Activated CD4-positive, alpha-beta T cell treated with anti-CD3 and anti-CD28 coated beads, Interleukin-2, amount 10 ng/mL, durations not matched to agents 24 days and 14 days (primary cell): Measurements from ENCODE around the gene KBTBD12. TPM values are rescaled to one million over a fixed set of nuclear protein-coding genes. Genes with fewer than 3 reads are reported as not detected.
A peak's percentile ranks its signal among the peaks of the same experiment; 100 is the strongest.
"Not testable (repeated sequence)": the region's sequence is repeated elsewhere in the genome, so short reads cannot be mapped to it uniquely, and the experiment has no call there.

Experiments used
- DNase-seq: peaks from one replicate; pipeline ENCODE4 v3.0.0; 2022
- H3K27ac Mint-ChIP-seq: one replicate; pipeline ENCODE4 v1.8.0; 2022; ENCODE audit warnings: mild to moderate bottlenecking, mixed read lengths
- H3K27me3 Mint-ChIP-seq: one replicate; pipeline ENCODE4 v1.8.0; 2022; ENCODE audit warnings: mixed read lengths
- H3K36me3 Mint-ChIP-seq: one replicate; pipeline ENCODE4 v1.8.0; 2022; ENCODE audit warnings: low read depth, mild to moderate bottlenecking, mixed read lengths
- H3K4me1 Mint-ChIP-seq: one replicate; pipeline ENCODE4 v1.8.0; 2021; ENCODE audit warnings: mixed read lengths
- H3K4me3 Mint-ChIP-seq: one replicate; pipeline ENCODE4 v1.8.0; 2022; ENCODE audit warnings: mild to moderate bottlenecking, moderate library complexity, mixed read lengths
- H3K9me3 Mint-ChIP-seq: one replicate; pipeline ENCODE4 v1.8.0; 2021; ENCODE audit warnings: mixed read lengths
- intact Hi-C: fragments of 100-400 bp; cut with micrococcal nuclease; formaldehyde crosslinking; loops from one replicate; pipeline ENCODE4 v1.15.1; 2023
- total RNA-seq: library from RNA; stranded (reverse); gene quantifications from 2 replicates; pipeline ENCODE4 v1.2.3, GENCODE V29; 2022

Gene KBTBD12
- total RNA-seq, 1 donor from 2014 or later: not detected

DNA sequence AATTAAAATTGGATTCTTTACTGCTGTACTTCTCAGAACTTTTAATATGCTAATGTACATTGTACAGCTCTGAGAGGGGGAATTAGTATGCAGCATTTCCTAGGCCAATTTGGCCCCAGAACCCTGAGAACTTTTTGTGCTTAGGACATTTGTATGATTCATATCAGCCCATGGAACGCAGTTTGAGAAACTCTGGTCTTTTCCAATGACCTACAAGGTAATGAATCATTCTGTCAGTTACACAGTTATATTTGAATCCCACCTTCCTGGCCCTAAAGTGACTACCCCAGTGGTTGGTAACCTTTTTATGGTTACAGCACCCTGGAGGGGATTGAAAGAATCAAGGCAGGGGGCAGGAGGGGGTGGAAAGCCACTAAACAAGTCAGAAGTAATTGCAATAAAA is 25.6 kb upstream of the KBTBD12 start:
- H3K9me3 Mint-ChIP-seq: peaks cover 12% of the 10 kb centered on the region
- no peak for DNase-seq
- H3K27me3 Mint-ChIP-seq: no peaks in the 10 kb centered on the region
- intact Hi-C loops: no loop called here
- H3K27ac Mint-ChIP-seq: no peak overlapping the region
- no peak overlapping the region for H3K4me3 Mint-ChIP-seq
- H3K4me1 Mint-ChIP-seq: peaks cover 6% of the 10 kb centered on the region
- peaks cover 2% of the 10 kb centered on the region for H3K36me3 Mint-ChIP-seq

GRCh38 chr3:127889976-127890650 is 24.9 kb upstream of the KBTBD12 start:
- intact Hi-C loops: no loop called here
- no peaks in the 10 kb centered on the region for H3K27me3 Mint-ChIP-seq
- peaks cover 12% of the 10 kb centered on the region for H3K9me3 Mint-ChIP-seq
- H3K4me1 Mint-ChIP-seq: peaks cover 6% of the 10 kb centered on the region
- peak overlapping the region; percentile 61 for H3K27ac Mint-ChIP-seq
- peaks cover 2% of the 10 kb centered on the region for H3K36me3 Mint-ChIP-seq
- peak overlapping the region; percentile 9 for H3K4me3 Mint-ChIP-seq
- DNase-seq: no peak

DNA sequence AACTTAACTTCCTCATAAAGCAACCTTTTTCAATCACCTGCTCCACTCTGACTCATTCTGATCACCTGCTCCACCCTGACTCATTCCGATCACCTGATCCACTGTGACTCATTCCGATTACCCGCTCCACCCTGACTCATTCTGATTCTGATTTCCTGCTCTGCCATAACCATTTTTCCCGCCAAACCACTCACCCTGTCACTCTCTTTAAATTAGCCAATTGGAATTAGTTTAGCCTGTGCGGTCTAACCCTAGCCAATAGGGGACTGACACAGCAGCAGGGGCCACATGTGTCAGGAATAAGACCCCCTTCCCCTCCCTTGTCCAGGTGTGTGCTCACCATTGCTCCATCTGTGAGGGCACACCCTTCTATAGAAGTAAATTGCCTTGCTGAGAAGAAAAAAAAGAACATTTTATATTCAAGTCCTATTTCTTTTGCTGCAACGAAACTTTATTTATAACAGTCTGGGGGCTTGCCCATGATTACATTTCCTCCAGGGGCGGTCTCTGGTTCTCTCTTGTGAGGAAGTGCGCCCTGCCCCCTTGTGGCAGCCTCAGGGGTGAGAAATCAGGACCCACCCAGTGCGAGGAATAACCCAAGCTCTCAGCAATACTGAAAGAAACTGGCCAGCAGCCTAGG is 24.3 kb upstream of the KBTBD12 start:
- intact Hi-C loops, H3K27me3 Mint-ChIP-seq, H3K4me1 Mint-ChIP-seq, H3K36me3 Mint-ChIP-seq: not testable (repeated sequence)
- peaks cover 12% of the 10 kb centered on the region for H3K9me3 Mint-ChIP-seq
- DNase-seq: peak; percentile 62
- H3K27ac Mint-ChIP-seq: peak overlapping the region; percentile 61
- H3K4me3 Mint-ChIP-seq: peak overlapping the region; percentile 9

- intact Hi-C loops: no loop called here
- Mint-ChIP-seq H3K4me1 (peaks cover 6% of the 10 kb centered on the region), H3K27ac (no peak overlapping the region)
Measured at GRCh38 chr3:127894481-127894880, 20.6 kb upstream of the KBTBD12 start.

DNA sequence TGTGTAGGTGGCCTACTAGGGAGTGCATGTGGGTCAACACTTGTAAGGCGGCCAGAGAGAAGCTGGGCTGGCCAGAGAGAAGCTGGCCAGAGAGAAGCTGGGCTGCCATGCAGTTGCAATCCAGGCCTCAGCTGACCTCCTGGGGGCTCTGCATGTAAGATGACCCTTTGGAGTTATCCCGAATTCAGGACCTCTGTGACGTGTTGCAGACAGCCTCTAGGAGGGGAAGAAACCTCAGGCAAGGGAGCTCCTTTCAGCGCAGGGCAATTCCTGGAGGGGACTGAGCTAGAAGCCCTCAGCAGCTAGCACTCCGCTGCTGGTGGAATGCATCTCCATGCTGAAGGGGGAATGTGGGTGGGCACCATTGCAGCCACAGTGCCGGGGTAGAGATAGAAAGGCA is 15.8 kb upstream of the KBTBD12 start:
- intact Hi-C loops: no loop called here
- peaks cover 3% of the 10 kb centered on the region for H3K27me3 Mint-ChIP-seq
- no peaks in the 10 kb centered on the region for H3K9me3 Mint-ChIP-seq
- H3K4me3 Mint-ChIP-seq: no peak overlapping the region
- no peak for DNase-seq
- no peak overlapping the region for H3K27ac Mint-ChIP-seq
- no peaks in the 10 kb centered on the region for H3K36me3 Mint-ChIP-seq
- no peaks in the 10 kb centered on the region for H3K4me1 Mint-ChIP-seq

More at GRCh38 chr3:127894481-127894880, 20.6 kb upstream of the KBTBD12 start:
- Mint-ChIP-seq H3K27me3 (no peaks in the 10 kb centered on the region), H3K4me3 (no peak overlapping the region), H3K36me3 (peaks cover 2% of the 10 kb centered on the region), H3K9me3 (peaks cover 12% of the 10 kb centered on the region)
- no peak for DNase-seq

DNA sequence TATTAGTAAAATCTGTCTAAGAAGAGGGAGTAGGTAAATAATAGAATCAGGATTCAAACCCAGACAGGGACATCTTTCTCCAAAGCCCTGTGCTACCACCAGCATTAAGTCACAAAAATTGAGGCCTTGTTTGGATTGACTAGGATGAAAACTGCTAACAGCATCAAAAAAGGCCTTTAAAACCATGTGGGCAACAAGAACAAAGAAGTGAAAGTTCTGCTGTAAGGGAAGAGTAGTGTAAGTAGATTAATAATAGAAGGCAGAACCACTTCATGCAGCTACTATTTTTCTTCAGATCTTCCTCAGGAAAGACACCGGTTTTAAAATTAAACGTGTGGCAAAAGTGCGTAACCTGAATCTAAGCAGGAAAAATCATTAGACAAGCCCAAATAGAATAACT is 15.3 kb upstream of the KBTBD12 start:
- Mint-ChIP-seq H3K27ac (no peak overlapping the region), H3K9me3 (no peaks in the 10 kb centered on the region), H3K36me3 (no peaks in the 10 kb centered on the region), H3K4me3 (no peak overlapping the region), H3K27me3 (peaks cover 3% of the 10 kb centered on the region), H3K4me1 (no peaks in the 10 kb centered on the region)
- intact Hi-C loops: no loop called here
- DNase-seq: no peak

DNA sequence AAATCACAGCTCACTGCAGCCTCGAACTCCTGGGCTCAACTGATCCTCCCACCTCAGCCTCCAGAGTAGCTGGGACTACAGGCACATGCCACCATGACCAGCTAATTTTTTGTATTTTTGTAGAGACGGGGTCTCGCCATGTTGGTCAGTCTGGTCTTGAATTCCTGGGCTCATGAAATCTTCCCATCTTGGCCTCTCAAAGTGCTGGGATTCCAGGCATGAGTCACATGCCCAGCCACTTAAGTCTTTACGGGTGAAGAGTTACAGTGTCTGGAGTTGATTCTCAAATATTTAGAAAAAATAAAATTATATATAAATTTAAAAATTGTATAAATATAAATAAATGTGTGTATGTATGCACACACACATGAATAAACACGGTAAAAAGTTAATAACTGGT is 14.5 kb upstream of the KBTBD12 start:
- intact Hi-C loops: no loop called here

GRCh38 chr3:127902486-127902885 is 12.5 kb upstream of the KBTBD12 start:
- no peak overlapping the region for H3K27ac Mint-ChIP-seq
- H3K4me1 Mint-ChIP-seq: no peaks in the 10 kb centered on the region
- H3K36me3 Mint-ChIP-seq: no peaks in the 10 kb centered on the region
- H3K27me3 Mint-ChIP-seq: peaks cover 3% of the 10 kb centered on the region
- DNase-seq: no peak
- H3K4me3 Mint-ChIP-seq: no peak overlapping the region
- intact Hi-C loops: no loop called here
- no peaks in the 10 kb centered on the region for H3K9me3 Mint-ChIP-seq

More for the DNA sequence above, 14.5 kb upstream of the KBTBD12 start:
- H3K9me3 Mint-ChIP-seq: no peaks in the 10 kb centered on the region
- no peak overlapping the region for H3K4me3 Mint-ChIP-seq
- H3K27me3 Mint-ChIP-seq: peaks cover 3% of the 10 kb centered on the region
- H3K36me3 Mint-ChIP-seq: no peaks in the 10 kb centered on the region
- no peak overlapping the region for H3K27ac Mint-ChIP-seq
- DNase-seq: no peak
- no peaks in the 10 kb centered on the region for H3K4me1 Mint-ChIP-seq

DNA sequence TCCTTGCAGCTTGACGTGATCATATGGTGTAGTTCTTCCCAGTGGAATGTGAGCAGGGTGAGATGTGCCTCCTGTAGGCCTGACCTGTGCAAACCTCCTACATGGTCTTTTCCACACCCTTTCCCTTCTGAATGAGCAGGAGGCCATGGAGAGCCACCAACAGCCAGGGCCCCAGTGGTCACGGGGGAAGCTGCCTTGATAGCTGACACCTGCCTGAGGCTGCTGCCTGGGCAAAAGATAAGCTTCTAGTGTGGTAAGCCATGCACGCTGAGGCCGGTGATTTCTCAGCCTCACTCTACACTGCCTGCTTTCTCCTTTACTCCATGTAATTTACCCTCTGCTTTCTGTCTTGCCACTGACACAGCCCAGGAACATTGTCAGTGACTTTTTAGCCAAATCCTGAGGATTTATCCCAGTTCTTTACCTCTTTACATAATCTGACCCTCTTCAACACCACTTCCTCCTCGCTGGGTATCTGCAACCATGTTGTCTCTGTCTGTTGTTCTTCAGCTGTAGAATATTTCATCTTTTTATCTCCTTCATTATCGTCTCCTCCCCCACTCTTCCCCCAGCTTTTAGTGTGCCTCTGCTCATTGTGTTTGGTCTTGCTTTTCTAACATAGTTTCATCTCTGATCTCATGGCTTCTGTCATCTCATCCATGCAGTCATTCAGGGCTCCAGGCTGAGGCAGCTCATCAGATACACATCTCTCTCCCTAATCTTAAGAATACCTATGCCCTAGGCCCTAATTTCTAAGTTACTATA is 11.2 kb upstream of the KBTBD12 start:
- Mint-ChIP-seq H3K27ac (no peak overlapping the region), H3K9me3 (no peaks in the 10 kb centered on the region), H3K27me3 (peaks cover 3% of the 10 kb centered on the region), H3K36me3 (no peaks in the 10 kb centered on the region), H3K4me1 (no peaks in the 10 kb centered on the region), H3K4me3 (no peak overlapping the region)
- intact Hi-C loops: no loop called here
- DNase-seq: no peak

DNA sequence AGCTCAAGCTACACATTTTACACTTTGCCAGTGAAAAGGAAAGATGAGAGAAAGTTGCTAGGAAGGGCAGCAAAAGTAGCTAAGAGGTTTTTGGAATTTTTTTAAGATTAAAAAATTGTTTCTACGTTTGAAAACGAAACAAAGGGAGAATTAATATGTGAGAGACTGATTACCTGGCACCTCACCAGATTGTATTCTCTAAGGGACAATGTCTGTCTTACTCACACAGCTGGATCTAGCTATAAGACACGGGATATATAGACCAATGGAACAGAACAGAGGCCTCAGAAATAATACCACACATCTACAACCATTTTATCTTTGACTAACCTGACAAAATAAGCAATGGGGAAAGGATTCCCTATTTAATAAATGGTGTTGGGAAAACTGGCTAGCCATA is 9.5 kb upstream of the KBTBD12 start:
- no peak overlapping the region for H3K27ac Mint-ChIP-seq
- DNase-seq: no peak
- H3K4me1 Mint-ChIP-seq: no peaks in the 10 kb centered on the region
- peaks cover 3% of the 10 kb centered on the region for H3K27me3 Mint-ChIP-seq
- intact Hi-C loops: no loop called here
- no peaks in the 10 kb centered on the region for H3K9me3 Mint-ChIP-seq
- H3K36me3 Mint-ChIP-seq: no peaks in the 10 kb centered on the region
- H3K4me3 Mint-ChIP-seq: no peak overlapping the region

DNA sequence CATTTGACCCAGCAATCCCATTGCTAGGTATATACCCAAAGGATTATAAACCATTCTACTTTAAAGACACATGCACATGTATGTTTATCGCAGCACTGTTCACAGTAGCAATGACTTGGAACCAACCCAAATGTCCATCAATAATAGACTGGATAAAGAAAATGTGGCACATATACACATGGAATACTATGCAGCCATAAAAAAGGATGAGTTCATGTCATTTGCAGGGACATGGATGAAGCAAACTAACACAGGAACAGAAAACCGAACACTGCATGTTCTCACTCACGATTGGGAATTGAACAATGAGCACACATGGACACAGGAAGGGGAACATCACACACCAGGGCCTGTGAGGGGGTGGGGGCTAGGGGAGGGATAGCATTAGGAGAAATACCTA is 8.4 kb upstream of the KBTBD12 start:
- H3K4me3 Mint-ChIP-seq, H3K4me1 Mint-ChIP-seq, intact Hi-C loops, H3K27me3 Mint-ChIP-seq, H3K27ac Mint-ChIP-seq, DNase-seq, H3K36me3 Mint-ChIP-seq, H3K9me3 Mint-ChIP-seq: not testable (repeated sequence)

DNA sequence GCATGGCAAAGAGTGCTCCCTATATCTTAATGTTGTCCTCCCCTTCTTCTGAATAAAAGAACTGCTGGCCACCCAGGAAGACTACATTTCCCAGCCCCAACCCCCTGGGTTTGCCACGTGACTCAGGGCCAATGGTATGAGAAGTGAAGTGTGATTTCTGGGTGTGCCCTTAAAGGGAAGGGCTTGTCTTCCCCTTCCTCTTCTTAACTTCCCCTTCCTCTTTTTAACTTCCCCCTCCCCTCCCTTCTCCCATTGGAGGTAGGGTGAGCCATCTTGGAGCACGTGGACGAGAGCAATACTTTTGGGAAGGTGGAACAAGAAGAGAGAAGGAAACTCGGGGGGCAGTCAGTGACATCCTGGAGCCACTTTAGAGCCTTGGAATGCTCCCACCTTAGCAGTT is 6.8 kb upstream of the KBTBD12 start:
- H3K27me3 Mint-ChIP-seq: peaks cover 12% of the 10 kb centered on the region
- no peak for DNase-seq
- H3K4me3 Mint-ChIP-seq: no peak overlapping the region
- H3K27ac Mint-ChIP-seq: no peak overlapping the region
- H3K36me3 Mint-ChIP-seq: no peaks in the 10 kb centered on the region
- no peaks in the 10 kb centered on the region for H3K9me3 Mint-ChIP-seq
- H3K4me1 Mint-ChIP-seq: no peaks in the 10 kb centered on the region
- intact Hi-C loops: no loop called here

- no peak overlapping the region for H3K4me3 Mint-ChIP-seq
- DNase-seq: no peak
- H3K36me3 Mint-ChIP-seq: no peaks in the 10 kb centered on the region
Measured at GRCh38 chr3:127908951-127909350, 6.1 kb upstream of the KBTBD12 start.

DNA sequence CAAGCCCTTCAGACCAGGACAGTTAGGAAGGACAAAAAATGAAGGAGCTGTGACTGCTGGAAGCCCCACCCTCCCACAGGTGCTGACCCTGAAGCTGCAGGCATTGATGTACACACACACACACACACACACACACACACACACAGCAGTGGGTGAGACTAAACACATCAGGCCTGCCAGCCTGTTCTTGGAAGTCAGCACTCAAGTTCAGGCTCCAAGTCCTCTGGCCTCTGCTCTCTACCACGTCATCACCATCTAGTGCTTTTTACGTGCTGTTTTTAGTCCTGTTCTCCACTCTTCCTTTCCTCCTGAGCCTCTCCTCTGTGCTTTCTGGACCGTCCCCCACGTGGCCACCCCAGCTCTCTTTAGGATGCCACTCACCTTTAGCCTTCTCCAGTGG is 5.4 kb upstream of the KBTBD12 start:
- Mint-ChIP-seq H3K27ac (no peak overlapping the region), H3K36me3 (no peaks in the 10 kb centered on the region), H3K4me3 (no peak overlapping the region), H3K9me3 (no peaks in the 10 kb centered on the region), H3K27me3 (peaks cover 22% of the 10 kb centered on the region), H3K4me1 (no peaks in the 10 kb centered on the region)
- DNase-seq: no peak
- intact Hi-C loops: no loop called here

More at GRCh38 chr3:127908951-127909350, 6.1 kb upstream of the KBTBD12 start:
- Mint-ChIP-seq H3K27ac (no peak overlapping the region), H3K27me3 (peaks cover 18% of the 10 kb centered on the region), H3K4me1 (no peaks in the 10 kb centered on the region), H3K9me3 (no peaks in the 10 kb centered on the region)
- intact Hi-C loops: no loop called here
